GM23338 (cell line): ENCODE measurements around the gene KIF22. TPM values are rescaled to one million over a fixed set of nuclear protein-coding genes. Genes with fewer than 3 reads are reported as not detected.

Experiments used
- ATAC-seq: fragments of 200-7000 bp; cut with Tn5 transposase; 3 replicates; pipeline ENCODE4 v1.9.1; 2020
- DNase-seq: peaks from one replicate; pipeline ENCODE4 v3.0.0-alpha.2; 2015; ENCODE audit warnings: low spot score
- H2AFZ ChIP-seq: fragments of 200-600 bp; sonication (generic); 2 replicates; pipeline ENCODE4 v1.8.0; 2016; ENCODE audit warnings: antibody characterized with exemption, mild to moderate bottlenecking, moderate library complexity
- H3F3A ChIP-seq: fragments of 200-600 bp; sonication (generic); replicated peaks from 2 replicates; pipeline ENCODE4 v1.8.0; 2017; ENCODE audit warnings: antibody characterized with exemption, mixed run types, low read depth
- H3K27ac ChIP-seq: fragments of 200-600 bp; sonication (generic); 2 replicates; pipeline ENCODE4 v1.6.1; 2016; ENCODE audit warnings: low read depth
- H3K27me3 ChIP-seq: fragments of 200-600 bp; sonication (generic); 2 replicates; pipeline ENCODE4 v1.8.0; 2016; ENCODE audit warnings: mild to moderate bottlenecking, mixed run types, moderate library complexity; ENCODE audit not compliant: insufficient read depth
- H3K36me3 ChIP-seq: fragments of 200-600 bp; sonication (generic); 2 replicates; pipeline ENCODE4 v1.8.0; 2016; ENCODE audit warnings: mild to moderate bottlenecking; ENCODE audit not compliant: insufficient read depth
- H3K4me1 ChIP-seq: fragments of 200-600 bp; sonication (generic); 2 replicates; pipeline ENCODE4 v1.8.0; 2016; ENCODE audit warnings: mild to moderate bottlenecking, moderate library complexity; ENCODE audit not compliant: insufficient read depth
- H3K4me2 ChIP-seq: fragments of 200-600 bp; sonication (generic); 2 replicates; pipeline ENCODE4 v1.7.1; 2017; ENCODE audit warnings: mixed run types
- H3K4me3 ChIP-seq: fragments of 200-600 bp; sonication (generic); 2 replicates; pipeline ENCODE4 v1.6.1; 2016; ENCODE audit warnings: mixed run types
- H3K79me2 ChIP-seq: fragments of 200-600 bp; sonication (generic); replicated peaks from 2 replicates; pipeline ENCODE4 v1.8.0; 2017; ENCODE audit warnings: mild to moderate bottlenecking; ENCODE audit not compliant: insufficient read depth
- H3K9me2 ChIP-seq: fragments of 200-600 bp; sonication (generic); 2 replicates; pipeline ENCODE4 v1.8.0; 2017; ENCODE audit not compliant: insufficient read depth
- H4K20me1 ChIP-seq: fragments of 200-600 bp; sonication (generic); replicated peaks from 2 replicates; pipeline ENCODE4 v1.8.0; 2017; ENCODE audit warnings: mild to moderate bottlenecking; ENCODE audit not compliant: insufficient read depth
- H3K27ac Mint-ChIP-seq: 2 replicates; pipeline ENCODE4 v1.8.0; 2020; ENCODE audit warnings: inconsistent platforms, mild to moderate bottlenecking, moderate library complexity, mixed read lengths
- H3K27me3 Mint-ChIP-seq: 3 replicates; pipeline ENCODE4 v1.8.0; 2022; ENCODE audit warnings: low read depth, mild to moderate bottlenecking, moderate library complexity, mixed read lengths, inconsistent platforms; ENCODE audit not compliant: insufficient read depth, poor library complexity
- H3K36me3 Mint-ChIP-seq: 3 replicates; pipeline ENCODE4 v1.8.0; 2021; ENCODE audit warnings: low read depth, mild to moderate bottlenecking, inconsistent platforms, moderate library complexity, mixed read lengths
- H3K4me1 Mint-ChIP-seq: 3 replicates; pipeline ENCODE4 v1.8.0; 2020; ENCODE audit warnings: mild to moderate bottlenecking, inconsistent platforms, mixed read lengths
- H3K4me3 Mint-ChIP-seq: 3 replicates; pipeline ENCODE4 v1.8.0; 2021; ENCODE audit warnings: moderate library complexity, mild to moderate bottlenecking, inconsistent platforms, mixed read lengths
- H3K9me3 Mint-ChIP-seq: 3 replicates; pipeline ENCODE4 v1.8.0; 2020; ENCODE audit warnings: moderate library complexity, mild to moderate bottlenecking, inconsistent platforms, mixed read lengths
- CREB1 ChIP-seq: fragments of 250-450 bp; sonication (Bioruptor Pico); IDR thresholded peaks from 2 replicates; pipeline ENCODE4 v1.5.0; 2020; ENCODE audit warnings: low read depth, mild to moderate bottlenecking, moderate library complexity
- CTCF ChIP-seq, 2 experiments: fragments of 200-600 bp in 1 of 2; sonication (generic) in 1 of 2; conservative IDR thresholded peaks; 2 replicates each; pipeline versions ENCODE4 v1.5.1 to v1.6.1; 2016 to 2017; ENCODE audit warnings: antibody characterized with exemption in 2 of 2, low read depth in 2 of 2, mild to moderate bottlenecking in 2 of 2, moderate library complexity in 1 of 2
- EZH2 ChIP-seq: fragments of 200-600 bp; sonication (generic); IDR thresholded peaks from one replicate; pipeline ENCODE4 v1.8.0; 2017; ENCODE audit warnings: antibody characterized with exemption, mild to moderate bottlenecking, low read depth; ENCODE audit not compliant: unreplicated experiment
- EZH2phosphoT487 ChIP-seq: fragments of 200-600 bp; sonication (generic); IDR thresholded peaks from one replicate; pipeline ENCODE4 v1.8.1; 2018; ENCODE audit warnings: antibody characterized with exemption; ENCODE audit not compliant: unreplicated experiment
- JUNB ChIP-seq: IDR thresholded peaks from one replicate; pipeline ENCODE4 v1.6.1; 2016; ENCODE audit warnings: antibody characterized with exemption; ENCODE audit not compliant: unreplicated experiment
- NANOG ChIP-seq: IDR thresholded peaks from 2 replicates; pipeline ENCODE4 v1.6.1; 2016; ENCODE audit warnings: antibody characterized with exemption, borderline replicate concordance
- POLR2AphosphoS5 ChIP-seq: IDR thresholded peaks from 2 replicates; pipeline ENCODE4 v1.6.1; 2016; ENCODE audit warnings: antibody characterized with exemption, low read depth
- REST ChIP-seq: IDR thresholded peaks from one replicate; pipeline ENCODE4 v1.6.1; 2018; ENCODE audit warnings: antibody characterized with exemption; ENCODE audit not compliant: unreplicated experiment
- STAT1 ChIP-seq: IDR thresholded peaks from one replicate; pipeline ENCODE4 v1.6.1; 2016; ENCODE audit warnings: antibody characterized with exemption; ENCODE audit not compliant: unreplicated experiment
- ZNF114 ChIP-seq: fragments of 250-450 bp; sonication (Bioruptor Pico); IDR thresholded peaks from 2 replicates; pipeline ENCODE4 v1.5.0; 2020; ENCODE audit warnings: mild to moderate bottlenecking, moderate library complexity
- ZNF331 ChIP-seq: fragments of 250-450 bp; sonication (Bioruptor Pico); IDR thresholded peaks from 2 replicates; pipeline ENCODE4 v1.5.0; 2020; ENCODE audit warnings: low read depth, mild to moderate bottlenecking, moderate library complexity
- ZNF462 ChIP-seq: fragments of 250-450 bp; sonication (Bioruptor Pico); IDR thresholded peaks from 2 replicates; pipeline ENCODE4 v1.5.0; 2020; ENCODE audit warnings: mild to moderate bottlenecking, moderate library complexity
- polyA plus RNA-seq: library from polyadenylated mRNA; unstranded; fragments of >200 nt; fragmentation: Nextera tagmentation; extraction: Ambion mirVana; gene quantifications from 2 replicates; pipeline ENCODE4 v1.2.1, GENCODE V29; 2016
- total RNA-seq: library from RNA; depleted of rRNA; stranded (reverse); fragments of >200 nt; shearing (Covaris generic); gene quantifications from 2 replicates; pipeline ENCODE4 v1.2.3, GENCODE V29; 2014
- TF ChIP-seq, protein P1 (sequence below): IDR thresholded peaks from 2 replicates; pipeline ENCODE4 v1.6.1; 2016; ENCODE audit warnings: antibody characterized with exemption

The KIF22 gene
- total and polyA plus RNA-seq, 2 experiments from 2014 or later = 110 to 192 TPM

DNA sequence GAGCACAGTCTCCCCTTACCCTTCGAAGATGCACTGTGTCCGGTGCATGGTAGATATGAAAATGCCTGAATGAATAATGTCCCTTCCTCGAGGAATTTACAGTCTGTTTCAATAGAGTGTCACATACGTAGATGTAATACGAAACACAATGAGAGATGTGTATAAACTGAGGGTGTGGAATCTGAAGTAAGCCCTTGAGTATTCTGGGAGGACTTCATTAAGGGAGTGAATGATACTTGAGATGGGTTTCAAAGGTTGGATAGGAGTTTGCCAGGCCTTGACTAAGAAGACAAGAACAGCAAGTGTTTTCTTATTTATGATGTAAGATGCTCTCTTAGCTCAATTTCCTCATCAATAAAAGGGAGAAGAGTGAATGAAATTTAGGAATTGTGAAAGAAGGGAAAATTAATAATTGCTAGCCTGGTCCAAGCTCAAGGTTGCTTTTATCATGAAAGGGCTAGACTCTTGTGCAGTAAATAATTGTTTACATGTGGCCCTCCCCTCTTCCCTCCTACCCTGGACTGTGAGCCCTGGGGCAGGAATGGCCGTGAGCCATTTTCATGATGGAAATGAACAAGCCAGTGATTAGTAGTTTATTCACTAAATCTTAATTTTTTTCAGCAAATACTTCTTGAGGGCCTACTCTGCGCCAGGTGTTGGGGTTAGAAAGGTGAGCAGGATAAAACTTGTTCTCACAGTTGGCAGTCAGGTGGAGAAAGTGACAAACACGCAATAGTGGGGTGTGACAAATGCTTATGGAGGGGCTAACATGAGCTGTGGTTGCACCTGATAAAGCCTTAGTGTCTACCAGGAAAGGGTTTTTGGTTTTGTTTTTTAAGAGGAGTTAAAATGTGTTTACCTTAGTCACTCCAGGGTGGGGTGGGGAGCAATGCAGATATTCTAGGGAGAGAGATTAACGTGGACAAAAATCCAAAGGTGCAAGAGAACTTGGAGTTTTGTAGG, 1.6 kb downstream of the KIF22 start:
- Histone ChIP-seq H3K4me2 (peak overlapping the region; percentile 98), H3F3A (peaks cover 18% of the 10 kb centered on the region; the same call in 1 of the 2 replicates), H3K4me1 (peaks cover 7% of the 10 kb centered on the region; the same call in 1 of the 2 replicates), H2AFZ (no peak overlapping the region), H3K36me3 (peaks cover 5% of the 10 kb centered on the region; the same call in 1 of the 2 replicates), H3K27ac (peak overlapping the region; percentile 62; the same call in 1 of the 2 replicates), H3K9me2 (no peaks in the 10 kb centered on the region), H4K20me1 (peaks cover 46% of the 10 kb centered on the region), H3K27me3 (no peaks in the 10 kb centered on the region), H3K79me2 (peaks cover 59% of the 10 kb centered on the region), H3K4me3 (peak overlapping the region; percentile 95)
- peak overlapping the region; percentile 29 for H3K27ac Mint-ChIP-seq
- ATAC-seq (no peak), DNase-seq (no peak)
- TF ChIP-seq EZH2 (no peak), JUNB (no peak), CREB1 (CRISPR knock-in tag) (no peak), EZH2phosphoT487 (no peak), NANOG (no peak), REST (no peak), ZNF462 (CRISPR knock-in tag) (no peak), POLR2AphosphoS5 (no peak), STAT1 (no peak), ZNF331 (CRISPR knock-in tag) (no peak), CTCF (conservative IDR thresholded peaks at IDR 0.05; ENCODE audit: low read depth in 2 of 2) (no peak), ZNF114 (CRISPR knock-in tag) (no peak)
- TF ChIP-seq, protein P1, sequence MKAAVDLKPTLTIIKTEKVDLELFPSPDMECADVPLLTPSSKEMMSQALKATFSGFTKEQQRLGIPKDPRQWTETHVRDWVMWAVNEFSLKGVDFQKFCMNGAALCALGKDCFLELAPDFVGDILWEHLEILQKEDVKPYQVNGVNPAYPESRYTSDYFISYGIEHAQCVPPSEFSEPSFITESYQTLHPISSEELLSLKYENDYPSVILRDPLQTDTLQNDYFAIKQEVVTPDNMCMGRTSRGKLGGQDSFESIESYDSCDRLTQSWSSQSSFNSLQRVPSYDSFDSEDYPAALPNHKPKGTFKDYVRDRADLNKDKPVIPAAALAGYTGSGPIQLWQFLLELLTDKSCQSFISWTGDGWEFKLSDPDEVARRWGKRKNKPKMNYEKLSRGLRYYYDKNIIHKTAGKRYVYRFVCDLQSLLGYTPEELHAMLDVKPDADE = no peak
- peak overlapping the region; percentile 99 for H3K4me3 Mint-ChIP-seq
- H3K9me3 Mint-ChIP-seq = no peaks in the 10 kb centered on the region
- H3K27me3 Mint-ChIP-seq = peaks cover 15% of the 10 kb centered on the region
- peaks cover 33% of the 10 kb centered on the region for H3K36me3 Mint-ChIP-seq
- peaks cover 14% of the 10 kb centered on the region for H3K4me1 Mint-ChIP-seq
